ENCODE data around the gene MCM7. TPM values are rescaled to one million over a fixed set of nuclear protein-coding genes. Genes with fewer than 3 reads are reported as not detected.
A peak's percentile ranks its signal among the peaks of the same experiment; 100 is the strongest.

Gene MCM7
- total RNA-seq, 1 experiment from 2014 or later = 383 TPM

DNA sequence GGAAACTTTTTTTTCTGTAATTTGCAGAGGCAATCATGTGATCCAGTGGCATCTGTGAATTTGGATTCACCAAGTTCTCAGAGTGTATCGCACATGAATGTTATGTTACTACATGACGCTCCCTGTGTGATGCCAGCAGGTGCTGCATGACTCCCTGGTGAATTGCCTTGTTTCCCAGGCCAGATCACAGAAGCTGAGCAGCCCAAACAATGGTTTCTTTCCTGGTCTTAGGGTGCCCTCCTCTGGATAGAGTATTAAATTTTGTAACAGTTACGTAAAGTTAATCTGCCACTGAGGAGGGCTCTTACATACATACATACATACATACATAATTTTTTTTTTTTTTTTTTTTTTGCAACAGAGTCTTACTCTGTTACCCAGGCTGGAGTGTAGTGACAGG lies 48.0 kb downstream of the MCM7 start:
- DNase-seq = peak; percentile 78
- H3K27me3 ChIP-seq (ENCODE audit: control insufficient read depth, insufficient read depth, low read length) = no peaks in the 10 kb centered on the region
- H3K36me3 ChIP-seq (replicated peaks; ENCODE audit: control insufficient read depth, insufficient read depth, low read length) = peaks cover 11% of the 10 kb centered on the region
- H3K4me3 ChIP-seq (ENCODE audit: insufficient read depth, low read depth, low read length) = no peak overlapping the region

DNA sequence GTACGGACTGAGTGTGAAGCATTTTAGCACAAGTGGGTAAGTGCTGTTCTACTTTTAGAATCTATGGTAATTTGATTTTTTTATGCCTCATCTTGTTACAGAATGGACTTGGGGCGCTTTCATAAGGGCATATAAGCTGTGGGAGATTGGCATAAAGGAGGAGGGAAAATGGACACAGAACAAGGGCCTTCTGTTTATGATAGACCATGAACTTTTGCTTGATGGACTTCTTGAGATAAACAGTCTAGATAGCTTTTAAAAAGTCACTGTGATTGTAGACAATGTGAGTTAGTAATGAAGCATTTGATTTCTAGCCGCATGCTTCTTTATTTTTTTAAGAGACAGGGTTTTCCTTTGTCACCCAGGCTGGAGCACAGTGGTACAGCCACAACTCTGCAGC lies 49.6 kb downstream of the MCM7 start:
- no peak for DNase-seq
- Histone ChIP-seq H3K36me3 (replicated peaks; ENCODE audit: control insufficient read depth, insufficient read depth, low read length) (peaks cover under 1% of the 10 kb centered on the region; the same call in 1 of the 2 replicates), H3K27me3 (ENCODE audit: control insufficient read depth, insufficient read depth, low read length) (no peaks in the 10 kb centered on the region), H3K4me3 (ENCODE audit: insufficient read depth, low read depth, low read length) (no peak overlapping the region)

DNA sequence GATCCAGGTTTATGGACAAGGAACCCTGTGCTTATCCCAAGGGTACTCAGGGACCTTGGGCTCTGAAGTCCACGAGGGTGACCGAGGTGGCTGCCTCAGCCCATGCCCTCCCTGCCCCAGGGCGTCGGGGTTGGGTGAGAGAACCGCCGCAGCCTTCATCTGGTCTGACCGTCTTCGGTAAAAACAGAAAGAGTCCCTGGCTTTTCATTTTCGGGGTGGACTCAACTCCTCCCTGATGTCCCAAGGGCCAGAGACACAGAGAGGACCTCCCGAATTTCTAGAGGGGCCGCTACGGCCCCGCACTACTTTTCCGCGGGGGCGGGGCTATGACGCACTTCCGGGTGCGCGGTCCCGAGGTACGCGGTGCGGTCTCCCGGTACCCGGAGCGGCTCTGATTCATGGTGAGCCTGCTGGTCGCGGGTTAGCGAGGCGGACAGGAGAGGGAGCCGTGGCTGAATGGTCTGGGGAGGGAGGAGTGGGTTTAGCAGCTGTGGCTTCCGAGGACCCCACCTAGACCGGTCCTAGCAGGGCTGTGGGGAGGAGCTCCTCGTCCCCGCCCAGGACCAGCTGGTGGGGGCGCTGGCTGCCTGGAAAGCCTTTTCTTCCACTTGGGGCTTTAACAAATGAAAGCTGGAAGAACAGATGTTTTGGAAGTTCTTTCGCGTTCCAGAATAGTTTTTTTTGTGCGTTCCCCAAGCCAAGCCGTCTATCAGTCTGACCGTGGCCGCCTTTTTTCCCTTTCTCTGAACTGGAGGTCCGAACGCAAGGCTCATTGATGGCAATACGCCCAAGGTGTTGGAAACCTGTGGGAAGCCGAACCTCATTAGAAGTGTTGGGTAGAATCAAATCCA lies 51.5 kb downstream of the MCM7 start, which contains the start of gene ZSCAN21:
Gene ZSCAN21, plus strand, starts transcription at position 334 of the 851 bp plus-strand sequence. CDS start 7,233 bp downstream, outside the sequence.
- peak; percentile 98 for DNase-seq
- Histone ChIP-seq H3K4me3 (ENCODE audit: insufficient read depth, low read depth, low read length) (peak within 1 kb of the TSS; percentile 71), H3K36me3 (replicated peaks; ENCODE audit: control insufficient read depth, insufficient read depth, low read length) (no peaks in the 10 kb centered on the region; the same call in 1 of the 2 replicates), H3K27me3 (ENCODE audit: control insufficient read depth, insufficient read depth, low read length) (no peaks in the 10 kb centered on the region)

DNA sequence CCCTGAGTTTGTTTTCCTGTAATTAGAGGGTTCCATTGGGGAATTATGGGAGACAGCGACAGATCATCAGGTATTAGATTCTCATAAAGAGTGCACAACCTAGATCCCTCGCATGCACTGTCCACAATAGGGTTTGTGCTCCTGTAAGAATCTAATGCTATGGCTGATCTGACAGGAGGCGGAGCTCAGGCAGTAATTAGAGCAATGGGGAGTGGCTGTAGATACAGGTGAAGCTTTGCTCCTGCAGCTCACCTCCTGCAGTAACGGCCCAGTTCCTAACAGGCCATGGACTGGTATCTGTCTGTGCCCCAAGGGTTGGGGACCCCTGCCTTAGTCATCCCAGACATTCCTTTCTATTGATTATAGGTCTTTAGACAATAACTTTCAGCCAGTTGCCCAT lies 52.5 kb downstream of the MCM7 start:
- DNase-seq = no peak
- H3K36me3 ChIP-seq (replicated peaks; ENCODE audit: control insufficient read depth, insufficient read depth, low read length) = no peaks in the 10 kb centered on the region; the same call in 1 of the 2 replicates
- H3K27me3 ChIP-seq (ENCODE audit: control insufficient read depth, insufficient read depth, low read length) = no peaks in the 10 kb centered on the region
- no peak overlapping the region for H3K4me3 ChIP-seq (ENCODE audit: insufficient read depth, low read depth, low read length)

DNA sequence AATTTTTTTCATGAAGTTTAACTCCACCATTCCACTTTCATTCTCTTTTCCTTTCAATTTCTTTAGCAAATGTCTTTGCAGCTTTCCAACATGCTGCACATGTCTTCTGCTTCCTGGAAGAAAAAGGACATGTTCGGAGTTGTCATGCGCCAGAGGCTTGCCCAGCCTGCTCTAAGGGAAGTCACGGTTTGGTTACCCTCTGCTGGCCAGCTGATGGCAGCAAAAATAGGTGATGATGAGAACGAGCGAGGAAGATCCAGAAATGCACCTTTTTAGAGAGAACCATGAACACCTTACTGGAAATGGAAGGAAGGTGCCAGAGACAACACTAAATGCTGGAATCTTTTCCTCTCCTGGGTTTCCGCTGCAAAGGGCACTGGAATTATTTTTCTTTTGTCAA lies 56.5 kb downstream of the MCM7 start:
- no peaks in the 10 kb centered on the region for H3K27me3 ChIP-seq (ENCODE audit: control insufficient read depth, insufficient read depth, low read length)
- no peak overlapping the region for H3K4me3 ChIP-seq (ENCODE audit: insufficient read depth, low read depth, low read length)
- H3K36me3 ChIP-seq (replicated peaks; ENCODE audit: control insufficient read depth, insufficient read depth, low read length) = no peaks in the 10 kb centered on the region
- peak; percentile 54 for DNase-seq

Other genes with a start within 250 kb of the MCM7 start
- not detected in 2 replicates for gene OR2AE1, start 224.4 kb downstream of the MCM7 start, total RNA-seq (2014; rRNA removed; shearing (Covaris generic))
- 0.28 TPM in 1 of 2 replicates, not detected in the other for gene TRIM4, start 181.9 kb downstream of the MCM7 start, total RNA-seq (2014; rRNA removed; shearing (Covaris generic))
- gene GJC3, start 171.8 kb downstream of the MCM7 start, total RNA-seq (2014; rRNA removed; shearing (Covaris generic)) = 0.10 and 0.37 TPM in 2 replicates
- not detected in 2 replicates for gene AZGP1, start 125.4 kb downstream of the MCM7 start, total RNA-seq (2014; rRNA removed; shearing (Covaris generic))
- gene ZKSCAN1, start 85.8 kb downstream of the MCM7 start, total RNA-seq (2014; rRNA removed; shearing (Covaris generic)) = 9.0 and 17.0 TPM in 2 replicates
- 27.2 and 32.9 TPM in 2 replicates for gene ZSCAN21, start 51.6 kb downstream of the MCM7 start, total RNA-seq (2014; rRNA removed; shearing (Covaris generic))
- gene ZNF3, start 19.7 kb downstream of the MCM7 start, total RNA-seq (2014; rRNA removed; shearing (Covaris generic)) = 40.8 and 51.0 TPM in 2 replicates
- 51.8 and 59.6 TPM in 2 replicates for gene COPS6, start 12.4 kb downstream of the MCM7 start, total RNA-seq (2014; rRNA removed; shearing (Covaris generic))
- gene AP4M1, start 246 bp upstream of the MCM7 start, total RNA-seq (2014; rRNA removed; shearing (Covaris generic)) = 15.1 and 23.3 TPM in 2 replicates
- gene TAF6, start 18.0 kb upstream of the MCM7 start, total RNA-seq (2014; rRNA removed; shearing (Covaris generic)) = 104 and 106 TPM in 2 replicates
- gene CNPY4, start 18.2 kb upstream of the MCM7 start, total RNA-seq (2014; rRNA removed; shearing (Covaris generic)) = 12.2 and 17.1 TPM in 2 replicates
- 1.1 and 3.5 TPM in 2 replicates for gene MBLAC1, start 25.6 kb upstream of the MCM7 start, total RNA-seq (2014; rRNA removed; shearing (Covaris generic))
- 143 and 165 TPM in 2 replicates for gene LAMTOR4, start 47.5 kb upstream of the MCM7 start, total RNA-seq (2014; rRNA removed; shearing (Covaris generic))
- 13.6 and 14.8 TPM in 2 replicates for gene TRAPPC14, start 57.3 kb upstream of the MCM7 start, total RNA-seq (2014; rRNA removed; shearing (Covaris generic))
- 0.73 and 3.1 TPM in 2 replicates for gene GAL3ST4, start 67.2 kb upstream of the MCM7 start, total RNA-seq (2014; rRNA removed; shearing (Covaris generic))
- gene GPC2, start 76.0 kb upstream of the MCM7 start, total RNA-seq (2014; rRNA removed; shearing (Covaris generic)) = 39.1 and 65.8 TPM in 2 replicates
- gene STAG3, start 76.5 kb upstream of the MCM7 start, total RNA-seq (2014; rRNA removed; shearing (Covaris generic)) = 2.4 and 10.3 TPM in 2 replicates
- 0.11 TPM in 1 of 2 replicates, not detected in the other for gene PVRIG, start 118.6 kb upstream of the MCM7 start, total RNA-seq (2014; rRNA removed; shearing (Covaris generic))
- gene SPDYE3, start 206.3 kb upstream of the MCM7 start, total RNA-seq (2014; rRNA removed; shearing (Covaris generic)) = not detected in 2 replicates